Type B pancreatic cell (in vitro differentiated cells): ENCODE data around the gene PTPRU. TPM values are rescaled to one million over a fixed set of nuclear protein-coding genes. Genes with fewer than 3 reads are reported as not detected.

ENCODE experiments used
- DNase-seq: peaks from one replicate; pipeline ENCODE4 v3.0.0; 2021; ENCODE audit warnings: mixed read lengths; ENCODE audit not compliant: unreplicated experiment; ENCODE audit errors: extremely low spot score
- H3K27ac Mint-ChIP-seq: 2 replicates; pipeline ENCODE4 v1.8.0; 2021; ENCODE audit warnings: mild to moderate bottlenecking, mixed read lengths
- H3K27me3 Mint-ChIP-seq: 2 replicates; pipeline ENCODE4 v1.8.0; 2021; ENCODE audit warnings: mixed read lengths
- H3K36me3 Mint-ChIP-seq: 2 replicates; pipeline ENCODE4 v1.8.0; 2021; ENCODE audit warnings: mixed read lengths
- H3K4me1 Mint-ChIP-seq: one replicate; pipeline ENCODE4 v1.8.0; 2021; ENCODE audit warnings: mixed read lengths; ENCODE audit not compliant: unreplicated experiment
- H3K4me3 Mint-ChIP-seq: 2 replicates; pipeline ENCODE4 v1.8.0; 2021; ENCODE audit warnings: mild to moderate bottlenecking, mixed read lengths
- H3K9me3 Mint-ChIP-seq: 2 replicates; pipeline ENCODE4 v1.8.0; 2021; ENCODE audit warnings: mixed read lengths
- CTCF ChIP-seq: fragments of 200-600 bp; sonication (generic); conservative IDR thresholded peaks from 2 replicates; pipeline ENCODE4 v1.5.0; 2021; ENCODE audit warnings: antibody characterized with exemption, mild to moderate bottlenecking
- total RNA-seq: library from RNA; stranded (reverse); gene quantifications from 2 replicates; pipeline ENCODE4 v1.2.1, GENCODE V29; 2021; ENCODE audit warnings: low replicate concordance

PTPRU gene
- total RNA-seq, 1 donor from 2014 or later: 66.6 TPM

- peaks cover 18% of the 10 kb centered on the region for H3K4me1 Mint-ChIP-seq
Measured at GRCh38 chr1:29327223-29327935, 91.1 kb downstream of the PTPRU start.

DNA sequence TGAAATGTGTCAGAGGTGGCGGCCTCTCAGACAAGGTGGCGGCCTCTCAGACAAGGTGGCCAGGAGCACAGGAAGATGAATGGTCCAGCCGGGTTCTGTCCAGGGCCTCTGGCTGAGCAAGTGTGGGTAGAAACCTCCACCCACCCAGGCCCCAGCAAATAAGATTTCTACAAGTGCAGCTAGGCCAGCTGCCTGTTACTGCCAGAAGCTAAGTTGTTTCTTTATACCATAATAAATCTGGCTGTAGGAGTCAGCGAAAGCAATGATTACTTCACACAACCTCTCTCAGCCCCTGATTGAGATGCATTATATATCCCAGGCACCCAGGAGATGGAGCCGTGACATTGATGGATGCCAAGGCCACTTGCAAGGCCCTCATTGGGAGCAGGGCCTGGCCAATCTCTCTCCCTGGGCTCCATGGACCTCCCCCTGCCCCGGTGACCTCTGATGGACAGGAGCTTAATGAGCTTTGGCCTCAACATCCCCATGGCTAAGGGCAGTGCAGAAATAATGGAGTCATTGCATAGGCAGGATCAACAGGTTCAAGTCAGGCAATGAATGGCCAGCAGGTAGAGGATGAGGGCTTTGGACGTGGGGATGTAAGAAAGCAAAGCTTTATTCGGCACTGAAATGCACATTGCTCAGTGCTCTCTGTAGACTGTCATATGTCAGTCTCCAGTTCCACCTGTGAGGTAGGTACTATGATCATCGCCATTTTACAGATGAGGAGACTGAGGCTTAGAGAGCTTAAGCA, 92.9 kb downstream of the PTPRU start:
- Mint-ChIP-seq H3K9me3 (peaks cover 4% of the 10 kb centered on the region), H3K36me3 (peaks cover 14% of the 10 kb centered on the region), H3K27ac (no peak overlapping the region), H3K4me3 (no peak overlapping the region), H3K27me3 (no peaks in the 10 kb centered on the region), H3K4me1 (peaks cover 17% of the 10 kb centered on the region)
- TF ChIP-seq CTCF: no peak
- DNase-seq: no peak

More at GRCh38 chr1:29327223-29327935, 91.1 kb downstream of the PTPRU start:
- Mint-ChIP-seq H3K36me3 (peaks cover 16% of the 10 kb centered on the region), H3K27me3 (no peaks in the 10 kb centered on the region), H3K27ac (no peak overlapping the region), H3K9me3 (peaks cover 4% of the 10 kb centered on the region), H3K4me3 (no peak overlapping the region)
- DNase-seq: no peak
- TF ChIP-seq CTCF: no peak

DNA sequence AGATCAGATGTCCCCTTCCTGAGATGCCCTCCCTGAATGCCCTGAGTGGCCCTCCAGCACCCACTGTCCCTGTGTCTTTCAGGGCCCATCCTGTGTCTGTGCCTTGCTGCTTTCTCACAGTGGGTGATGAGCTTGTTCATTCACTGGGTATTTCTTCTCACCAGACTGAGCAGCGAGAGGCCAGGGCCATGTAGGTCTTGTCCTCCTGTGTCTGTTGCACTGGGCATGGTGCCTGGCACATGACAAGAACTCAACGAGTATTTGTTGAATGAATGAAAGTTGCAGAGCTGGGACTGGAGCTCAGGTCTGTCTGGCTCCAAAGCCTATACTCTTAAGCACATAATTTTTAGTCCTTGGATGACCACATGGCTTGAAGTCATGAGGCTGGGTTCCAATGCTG, 93.8 kb downstream of the PTPRU start:
- Mint-ChIP-seq H3K4me1 (peaks cover 11% of the 10 kb centered on the region), H3K4me3 (no peak overlapping the region), H3K9me3 (peaks cover 4% of the 10 kb centered on the region), H3K27ac (no peak overlapping the region), H3K27me3 (no peaks in the 10 kb centered on the region), H3K36me3 (peaks cover 6% of the 10 kb centered on the region)
- DNase-seq: no peak
- TF ChIP-seq CTCF: no peak

DNA sequence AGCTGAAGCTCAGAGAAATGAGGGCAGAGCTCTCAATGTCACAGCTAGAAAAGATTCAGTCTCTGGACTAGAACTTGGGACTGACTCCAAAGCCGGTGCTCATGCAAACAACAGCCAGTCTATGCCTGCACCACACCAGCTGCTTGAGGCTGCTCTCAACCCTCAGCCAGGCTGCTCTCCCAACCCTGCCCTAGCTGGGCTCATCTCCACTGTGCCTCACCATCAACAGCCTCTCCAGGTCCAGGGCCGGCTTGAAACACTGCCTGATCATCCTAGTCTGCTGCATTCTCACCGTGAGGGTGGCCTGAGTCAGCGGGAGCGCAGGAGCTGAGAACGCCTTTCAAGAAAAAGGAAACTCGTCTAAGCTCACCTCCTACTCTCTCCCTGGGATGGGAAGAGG, 94.5 kb downstream of the PTPRU start:
- no peak for DNase-seq
- TF ChIP-seq CTCF: no peak
- Mint-ChIP-seq H3K27ac (no peak overlapping the region), H3K4me1 (peaks cover 9% of the 10 kb centered on the region), H3K4me3 (no peak overlapping the region), H3K36me3 (peaks cover 5% of the 10 kb centered on the region), H3K9me3 (peaks cover 4% of the 10 kb centered on the region), H3K27me3 (no peaks in the 10 kb centered on the region)

DNA sequence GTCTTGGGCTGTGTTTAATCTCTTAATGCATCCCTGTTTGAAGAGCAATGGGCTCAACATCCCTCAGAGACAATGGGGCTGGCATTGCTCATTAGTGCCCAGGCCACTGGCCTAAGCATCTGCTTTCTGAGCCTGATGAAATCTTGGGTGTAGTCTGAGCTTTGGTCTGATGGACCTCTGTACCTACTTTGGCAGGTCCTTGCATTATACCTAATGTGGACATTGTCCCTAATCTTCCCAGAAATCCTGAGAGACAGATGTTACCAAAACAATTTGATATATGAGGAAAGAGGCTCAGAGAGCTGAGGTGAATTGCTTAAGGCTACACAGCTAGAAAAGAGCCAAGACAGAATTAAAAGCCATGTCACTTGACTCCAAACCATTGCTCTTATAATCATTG, 95.0 kb downstream of the PTPRU start:
- DNase-seq: no peak
- Mint-ChIP-seq H3K4me3 (no peak overlapping the region), H3K27me3 (no peaks in the 10 kb centered on the region), H3K4me1 (peaks cover 9% of the 10 kb centered on the region), H3K9me3 (peaks cover 4% of the 10 kb centered on the region), H3K27ac (no peak overlapping the region), H3K36me3 (peaks cover 5% of the 10 kb centered on the region)
- no peak for TF ChIP-seq CTCF
